Mucosa of descending colon (tissue), 3 donors: ENCODE measurements around the gene LIPE. TPM values are rescaled to one million over a fixed set of nuclear protein-coding genes. Genes with fewer than 3 reads are reported as not detected.

ENCODE experiments used
- ATAC-seq: fragments of 200-7000 bp; cut with Tn5 transposase; one replicate; pipeline ENCODE4 v1.9.1; 2020; ENCODE audit warnings: mild to moderate bottlenecking, moderate library complexity
- DNase-seq, 3 donors: peaks; one replicate each; pipeline ENCODE4 v3.0.0-alpha.2; 2020
- H3K36me3 ChIP-seq: fragments of 200-600 bp; one replicate; pipeline ENCODE4 v1.8.0; 2021; ENCODE audit warnings: low read depth, mild to moderate bottlenecking
- H3K4me1 ChIP-seq: fragments of 200-600 bp; one replicate; pipeline ENCODE4 v1.8.0; 2021; ENCODE audit warnings: low read depth, mild to moderate bottlenecking
- H3K4me3 ChIP-seq: fragments of 200-600 bp; one replicate; pipeline ENCODE4 v1.8.0; 2021; ENCODE audit warnings: mild to moderate bottlenecking
- H3K9me3 ChIP-seq: fragments of 200-600 bp; one replicate; pipeline ENCODE4 v1.8.0; 2021; ENCODE audit warnings: mild to moderate bottlenecking
- intact Hi-C, 2 donors: fragments of 100-400 bp; cut with DNase I in 1 of 2; cut with micrococcal nuclease in 1 of 2; formaldehyde crosslinking; loops; one replicate each; pipeline versions ENCODE4 v1.11.0 to v1.11.1; 2022; cut with DNase I, micrococcal nuclease
- total RNA-seq, 3 donors: library from RNA; stranded (reverse); fragmentation: NEBNext Ultra II Directional in 2 of 3; extraction: Animal tissue kit (Norgen Biotek cat#: 25700) in 2 of 3; gene quantifications; one replicate each; pipeline versions ENCODE4 v1.2.1 to v1.2.4, GENCODE V29; 2021 to 2023
- TF ChIP-seq, protein P1 (sequence below): fragments of 200-600 bp; IDR thresholded peaks from one replicate; pipeline ENCODE4 v1.8.0; 2022; ENCODE audit warnings: antibody characterized with exemption, mild to moderate bottlenecking
- donor health status: DM: no; HTN: no; CAD: no; lungs with moderate emphysema.
- donor health status: DM: no; HTN: no; CAD: no.
- donor health status: DM: no; HTN: yes; CAD: no.

The LIPE gene
- total RNA-seq, 3 donors from 2014 or later = 7.9 to 11.7 (median 10.0) TPM

GRCh38 chr19:42362342-42362741 is 64.8 kb downstream of the LIPE start:
- H3K9me3 ChIP-seq = no peaks in the 10 kb centered on the region
- TF ChIP-seq, protein P1, sequence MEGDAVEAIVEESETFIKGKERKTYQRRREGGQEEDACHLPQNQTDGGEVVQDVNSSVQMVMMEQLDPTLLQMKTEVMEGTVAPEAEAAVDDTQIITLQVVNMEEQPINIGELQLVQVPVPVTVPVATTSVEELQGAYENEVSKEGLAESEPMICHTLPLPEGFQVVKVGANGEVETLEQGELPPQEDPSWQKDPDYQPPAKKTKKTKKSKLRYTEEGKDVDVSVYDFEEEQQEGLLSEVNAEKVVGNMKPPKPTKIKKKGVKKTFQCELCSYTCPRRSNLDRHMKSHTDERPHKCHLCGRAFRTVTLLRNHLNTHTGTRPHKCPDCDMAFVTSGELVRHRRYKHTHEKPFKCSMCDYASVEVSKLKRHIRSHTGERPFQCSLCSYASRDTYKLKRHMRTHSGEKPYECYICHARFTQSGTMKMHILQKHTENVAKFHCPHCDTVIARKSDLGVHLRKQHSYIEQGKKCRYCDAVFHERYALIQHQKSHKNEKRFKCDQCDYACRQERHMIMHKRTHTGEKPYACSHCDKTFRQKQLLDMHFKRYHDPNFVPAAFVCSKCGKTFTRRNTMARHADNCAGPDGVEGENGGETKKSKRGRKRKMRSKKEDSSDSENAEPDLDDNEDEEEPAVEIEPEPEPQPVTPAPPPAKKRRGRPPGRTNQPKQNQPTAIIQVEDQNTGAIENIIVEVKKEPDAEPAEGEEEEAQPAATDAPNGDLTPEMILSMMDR = no peak
- intact Hi-C loops = no loop called here
- H3K4me1 ChIP-seq = no peaks in the 10 kb centered on the region
- ATAC-seq (no peak), DNase-seq (no peak)
- no peaks in the 10 kb centered on the region for H3K36me3 ChIP-seq
- H3K4me3 ChIP-seq = no peak overlapping the region

DNA sequence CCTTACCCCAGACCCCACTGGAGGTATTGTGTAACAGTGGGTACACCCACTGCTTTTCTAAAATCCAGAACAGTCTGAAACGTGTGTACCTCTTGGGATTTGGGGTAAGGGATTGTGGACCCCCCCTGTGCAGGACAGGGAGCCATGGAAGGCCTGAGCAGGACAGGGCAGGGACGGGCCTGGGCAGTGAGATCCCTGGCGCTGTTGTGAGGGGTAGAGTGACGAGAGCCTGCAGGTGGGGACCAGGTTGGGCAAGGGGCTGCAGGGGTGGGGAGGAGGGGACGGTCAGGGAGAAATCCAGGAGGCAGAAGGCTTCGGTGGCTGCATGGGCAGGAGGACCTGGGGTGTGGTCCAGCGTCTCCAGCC is 65.7 kb downstream of the LIPE start:
- TF ChIP-seq, protein P1 = no peak
- no peak for ATAC-seq
- H3K36me3 ChIP-seq = no peaks in the 10 kb centered on the region

GRCh38 chr19:42360787-42361544 is 66.2 kb downstream of the LIPE start:
- TF ChIP-seq, protein P1 = no peak
- no peak for ATAC-seq
- Histone ChIP-seq H3K4me3 (no peak overlapping the region), H3K36me3 (no peaks in the 10 kb centered on the region), H3K9me3 (no peaks in the 10 kb centered on the region), H3K4me1 (no peaks in the 10 kb centered on the region)
- no peak for DNase-seq
- intact Hi-C loops = loop anchor here in 1 of 2 donors (2.0 kb wide), 1 partner anchor 62 kb away; no protein-coding TSS in a partner anchor

More for the DNA sequence above, 65.7 kb downstream of the LIPE start:
- Histone ChIP-seq H3K4me1 (no peaks in the 10 kb centered on the region), H3K9me3 (no peaks in the 10 kb centered on the region), H3K4me3 (no peak overlapping the region)
- intact Hi-C loops = loop anchor here in 1 of 2 donors (2.0 kb wide), 1 partner anchor 61 kb away; no protein-coding TSS in a partner anchor
- DNase-seq = no peak

GRCh38 chr19:42357290-42357689 is 69.9 kb downstream of the LIPE start:
- ATAC-seq (no peak), DNase-seq (no peak)
- Histone ChIP-seq H3K4me3 (no peak overlapping the region), H3K4me1 (no peaks in the 10 kb centered on the region), H3K9me3 (no peaks in the 10 kb centered on the region), H3K36me3 (no peaks in the 10 kb centered on the region)
- TF ChIP-seq, protein P1 = no peak
- intact Hi-C loops = no loop called here

DNA sequence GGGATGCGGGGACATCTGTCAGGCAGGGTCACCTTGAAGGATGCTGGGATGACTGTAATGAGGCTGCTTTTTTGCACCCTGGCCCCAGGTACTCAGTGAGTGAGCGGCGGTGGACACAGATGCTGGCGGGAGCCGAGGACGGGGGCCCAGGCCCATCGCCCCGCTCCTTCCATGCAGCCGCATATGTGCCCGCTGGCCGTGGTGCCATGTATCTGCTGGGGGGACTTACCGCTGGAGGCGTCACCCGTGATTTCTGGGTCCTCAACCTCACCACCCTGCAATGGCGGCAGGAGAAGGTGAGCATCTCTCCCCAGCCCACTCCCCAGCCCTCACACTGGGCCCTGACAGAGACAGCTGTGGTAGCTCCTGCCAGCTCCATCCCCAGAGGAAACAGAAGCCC is 70.5 kb downstream of the LIPE start:
- intact Hi-C loops = no loop called here
- TF ChIP-seq, protein P1 = no peak
- no peaks in the 10 kb centered on the region for H3K4me1 ChIP-seq
- no peak overlapping the region for H3K4me3 ChIP-seq
- H3K36me3 ChIP-seq = no peaks in the 10 kb centered on the region
- H3K9me3 ChIP-seq = no peaks in the 10 kb centered on the region
- no peak for ATAC-seq
- no peak for DNase-seq
